ENCODE results near the gene SLC12A5. TPM values are rescaled to one million over a fixed set of nuclear protein-coding genes. Genes with fewer than 3 reads are reported as not detected.

The SLC12A5 gene
- total RNA-seq, 1 donor from 2014 or later, result 8.8 TPM

- no peak overlapping the region for H3K4me3 Mint-ChIP-seq (ENCODE audit: unreplicated experiment)
- H3K36me3 Mint-ChIP-seq (ENCODE audit: low read depth, unreplicated experiment), result peaks cover 3% of the 10 kb centered on the region
- DNase-seq (ENCODE audit: low spot score), result no peak
- no peaks in the 10 kb centered on the region for H3K9me3 Mint-ChIP-seq (ENCODE audit: unreplicated experiment)
- no peak overlapping the region for H3K27ac Mint-ChIP-seq (ENCODE audit: unreplicated experiment)
- no peak for TF ChIP-seq CTCF (IDR thresholded peaks at IDR 0.05; ENCODE audit: unreplicated experiment)
- H3K27me3 Mint-ChIP-seq (ENCODE audit: unreplicated experiment), result peaks cover 23% of the 10 kb centered on the region
- no peaks in the 10 kb centered on the region for H3K4me1 Mint-ChIP-seq (ENCODE audit: unreplicated experiment)
These were observed 20.8 kb downstream of the SLC12A5 start for GRCh38 chr20:46049815-46050214.

- no peak for DNase-seq (ENCODE audit: low spot score)
- H3K27me3 Mint-ChIP-seq (ENCODE audit: unreplicated experiment), result peaks cover 27% of the 10 kb centered on the region
- no peaks in the 10 kb centered on the region for H3K4me1 Mint-ChIP-seq (ENCODE audit: unreplicated experiment)
- no peak overlapping the region for H3K27ac Mint-ChIP-seq (ENCODE audit: unreplicated experiment)
- no peak overlapping the region for H3K4me3 Mint-ChIP-seq (ENCODE audit: unreplicated experiment)
- H3K36me3 Mint-ChIP-seq (ENCODE audit: low read depth, unreplicated experiment), result peaks cover 9% of the 10 kb centered on the region
- TF ChIP-seq CTCF (IDR thresholded peaks at IDR 0.05; ENCODE audit: unreplicated experiment), result no peak
- no peaks in the 10 kb centered on the region for H3K9me3 Mint-ChIP-seq (ENCODE audit: unreplicated experiment)
These were observed 21.4 kb downstream of the SLC12A5 start for GRCh38 chr20:46050444-46050843.

- Mint-ChIP-seq H3K9me3 (ENCODE audit: unreplicated experiment) (no peaks in the 10 kb centered on the region), H3K4me3 (ENCODE audit: unreplicated experiment) (no peak overlapping the region), H3K27me3 (ENCODE audit: unreplicated experiment) (peaks cover 29% of the 10 kb centered on the region), H3K4me1 (ENCODE audit: unreplicated experiment) (no peaks in the 10 kb centered on the region), H3K27ac (ENCODE audit: unreplicated experiment) (no peak overlapping the region), H3K36me3 (ENCODE audit: low read depth, unreplicated experiment) (peaks cover 13% of the 10 kb centered on the region)
- no peak for TF ChIP-seq CTCF (IDR thresholded peaks at IDR 0.05; ENCODE audit: unreplicated experiment)
- DNase-seq (ENCODE audit: low spot score), result no peak
These were observed 21.9 kb downstream of the SLC12A5 start for GRCh38 chr20:46050885-46051284.

GRCh38 chr20:46051556-46052308 is 22.7 kb downstream of the SLC12A5 start:
- H3K9me3 Mint-ChIP-seq (ENCODE audit: unreplicated experiment), result no peaks in the 10 kb centered on the region
- no peak overlapping the region for H3K4me3 Mint-ChIP-seq (ENCODE audit: unreplicated experiment)
- H3K36me3 Mint-ChIP-seq (ENCODE audit: low read depth, unreplicated experiment), result peaks cover 13% of the 10 kb centered on the region
- no peaks in the 10 kb centered on the region for H3K4me1 Mint-ChIP-seq (ENCODE audit: unreplicated experiment)
- TF ChIP-seq CTCF (IDR thresholded peaks at IDR 0.05; ENCODE audit: unreplicated experiment), result no peak
- DNase-seq (ENCODE audit: low spot score), result no peak
- no peak overlapping the region for H3K27ac Mint-ChIP-seq (ENCODE audit: unreplicated experiment)
- peaks cover 30% of the 10 kb centered on the region for H3K27me3 Mint-ChIP-seq (ENCODE audit: unreplicated experiment)

GRCh38 chr20:46053416-46053815 is 24.4 kb downstream of the SLC12A5 start:
- Mint-ChIP-seq H3K27ac (ENCODE audit: unreplicated experiment) (no peak overlapping the region), H3K4me3 (ENCODE audit: unreplicated experiment) (no peak overlapping the region), H3K4me1 (ENCODE audit: unreplicated experiment) (peaks cover 3% of the 10 kb centered on the region), H3K27me3 (ENCODE audit: unreplicated experiment) (peaks cover 34% of the 10 kb centered on the region), H3K9me3 (ENCODE audit: unreplicated experiment) (no peaks in the 10 kb centered on the region), H3K36me3 (ENCODE audit: low read depth, unreplicated experiment) (peaks cover 16% of the 10 kb centered on the region)
- no peak for TF ChIP-seq CTCF (IDR thresholded peaks at IDR 0.05; ENCODE audit: unreplicated experiment)
- no peak for DNase-seq (ENCODE audit: low spot score)

Data from endothelial cell (in vitro differentiated cells).